HG02840 (cell line): ENCODE data around the gene CERKL.
A peak's percentile ranks its signal among the peaks of the same experiment; 100 is the strongest.

Experiments used
- ATAC-seq: cut with Tn5 transposase; IDR thresholded peaks from one replicate; pipeline ENCODE4 v1.9.1; 2021; ENCODE audit warnings: mild to moderate bottlenecking, moderate library complexity, moderate number of reproducible peaks; ENCODE audit not compliant: unreplicated experiment, low FRiP score

The CERKL gene

DNA sequence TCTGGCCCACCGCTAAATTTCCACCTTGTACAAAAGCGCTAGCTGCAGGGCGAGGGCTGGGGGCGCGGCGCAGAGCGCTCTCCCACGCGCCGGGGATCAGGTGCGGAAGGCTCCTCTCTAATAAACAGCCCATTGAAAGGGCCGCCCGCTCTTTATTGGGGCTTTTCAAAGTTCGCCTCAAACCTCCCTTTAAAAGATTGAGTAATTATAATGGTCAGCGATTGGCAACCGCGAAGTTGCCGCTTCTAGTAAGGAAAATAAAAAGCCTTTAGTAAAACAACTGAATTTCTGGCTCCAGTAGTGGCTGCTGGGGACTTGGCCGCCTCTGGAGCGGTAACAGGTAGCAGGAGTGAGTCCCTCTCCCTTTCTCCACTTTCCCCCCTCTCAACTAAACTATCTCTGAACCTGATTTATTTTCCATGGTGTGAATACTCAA, 22.7 kb upstream of the CERKL start:
- ATAC-seq: no peak

- no peak for ATAC-seq
Measured at GRCh38 chr2:181678861-181679543, 22.1 kb upstream of the CERKL start.

DNA sequence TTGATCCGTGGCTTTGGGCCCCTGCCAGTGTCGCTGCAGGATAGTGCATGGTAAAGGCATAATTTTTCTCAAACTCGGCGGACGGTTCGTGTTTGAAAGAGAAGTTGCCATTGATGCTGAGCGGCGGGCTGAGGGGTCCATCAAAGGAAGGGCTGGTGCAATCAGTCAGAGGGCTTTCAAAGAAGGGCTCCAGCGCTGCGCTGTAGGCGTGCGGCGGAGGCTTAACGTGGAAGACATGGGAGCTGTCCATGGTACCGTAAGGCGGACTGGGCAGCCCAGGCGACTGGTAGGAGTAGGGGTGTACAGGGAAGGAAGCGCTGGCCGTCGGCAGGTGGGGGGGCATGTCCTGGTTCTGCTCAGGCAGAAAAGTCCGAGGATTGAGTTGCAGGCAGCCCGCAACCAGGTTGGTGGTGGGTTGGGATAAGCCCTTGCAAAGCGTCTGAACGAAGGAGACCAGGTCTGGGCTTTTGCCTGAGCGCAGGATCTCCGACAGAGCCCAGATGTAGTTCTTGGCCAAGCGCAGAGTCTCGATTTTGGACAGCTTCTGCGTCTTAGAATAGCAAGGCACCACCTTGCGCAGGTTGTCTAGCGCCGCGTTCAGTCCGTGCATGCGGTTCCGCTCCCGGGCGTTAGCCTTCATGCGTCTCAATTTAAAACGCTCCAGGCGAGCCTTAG, 21.1 kb upstream of the CERKL start:
- ATAC-seq: no peak

DNA sequence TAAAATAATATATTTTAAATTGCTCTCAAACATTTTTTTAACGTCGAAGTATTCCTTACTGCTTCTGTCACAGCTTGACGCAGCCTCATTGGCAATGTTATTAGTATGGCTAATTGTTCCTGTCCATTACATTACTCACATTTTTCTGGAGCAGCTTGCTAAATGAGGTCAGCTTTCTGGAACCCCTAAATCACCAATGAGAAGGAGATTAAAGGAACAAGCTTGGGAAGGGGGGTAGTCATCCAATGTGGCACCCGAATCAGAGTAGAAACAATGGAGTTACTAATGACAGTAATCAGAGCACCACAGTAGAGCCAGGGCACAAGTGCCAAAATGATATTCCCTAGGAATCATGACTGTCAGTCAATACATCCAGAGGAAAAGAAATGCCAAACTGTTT, 18.3 kb upstream of the CERKL start:
- no peak for ATAC-seq

- no peak for ATAC-seq
Measured at GRCh38 chr2:181674461-181674860, 17.6 kb upstream of the CERKL start.

DNA sequence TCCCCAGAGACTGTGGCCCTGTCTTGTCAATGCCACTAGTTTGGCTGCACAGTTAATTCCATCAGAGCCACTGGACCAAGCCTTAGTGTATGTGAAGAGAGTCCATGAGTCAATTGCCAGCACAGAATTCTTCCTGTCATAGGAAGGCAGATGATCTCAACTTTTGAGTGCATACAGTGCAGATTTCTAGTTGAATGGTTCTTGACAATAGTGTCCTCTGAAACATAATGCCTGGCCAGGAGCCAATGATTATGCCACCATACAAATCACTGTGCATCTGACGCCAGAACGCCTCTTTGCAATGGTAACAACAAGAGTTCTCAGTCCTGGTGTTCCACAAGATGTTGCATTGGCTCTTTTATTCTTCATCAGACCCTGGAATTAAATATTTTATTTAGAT, 16.3 kb upstream of the CERKL start:
- no peak for ATAC-seq

GRCh38 chr2:181672255-181673008, 15.5 kb upstream of the CERKL start:
- peak; percentile 87 for ATAC-seq

GRCh38 chr2:181670632-181671031, 13.7 kb upstream of the CERKL start:
- no peak for ATAC-seq

GRCh38 chr2:181667234-181667633, 10.3 kb upstream of the CERKL start:
- ATAC-seq: no peak

GRCh38 chr2:181662287-181662686, 5.4 kb upstream of the CERKL start:
- ATAC-seq: no peak

GRCh38 chr2:181660181-181660580, 3.3 kb upstream of the CERKL start:
- ATAC-seq: no peak

- ATAC-seq: no peak
Measured at GRCh38 chr2:181658444-181658843, 1.5 kb upstream of the CERKL start.

- ATAC-seq: peak; percentile 10
Measured at GRCh38 chr2:181657379-181657778, 474 bp upstream of the CERKL start.

GRCh38 chr2:181655519-181655918, 1.4 kb downstream of the CERKL start:
- no peak for ATAC-seq

GRCh38 chr2:181649436-181649979, 7.4 kb downstream of the CERKL start:
- ATAC-seq: no peak

DNA sequence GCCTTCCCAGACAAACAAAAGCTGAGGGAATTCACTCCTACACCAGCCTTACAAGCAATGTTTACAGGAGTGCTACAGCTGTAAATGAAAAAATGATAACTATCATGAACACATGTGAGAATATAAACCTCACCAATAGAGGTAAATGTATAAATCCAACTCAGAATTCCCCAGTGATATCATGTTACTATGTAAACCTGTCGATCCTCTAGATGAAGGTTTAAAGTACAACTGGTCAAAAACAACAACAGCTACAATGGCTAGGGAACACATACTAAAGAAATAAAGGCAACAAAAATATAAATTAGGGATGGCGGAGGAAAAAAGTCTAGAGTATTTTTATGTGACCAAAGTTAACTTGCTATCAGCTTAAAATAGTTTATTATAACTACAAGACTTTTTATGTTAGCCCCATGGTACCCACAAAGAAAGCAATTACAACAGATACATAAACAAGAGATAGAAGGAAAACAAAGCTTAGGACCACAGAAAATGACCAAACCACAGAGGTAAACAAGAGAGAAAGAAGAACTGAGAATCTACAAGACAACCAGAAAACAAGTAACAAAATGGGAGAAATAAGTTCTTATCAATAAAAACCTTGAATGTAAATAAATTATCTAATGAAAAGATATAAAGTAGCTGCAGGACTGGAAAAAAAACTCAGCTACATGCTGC, 8.3 kb downstream of the CERKL start:
- peak; percentile 55 for ATAC-seq

- no peak for ATAC-seq
Measured at GRCh38 chr2:181646415-181646987, 10.4 kb downstream of the CERKL start.

- no peak for ATAC-seq
Measured at GRCh38 chr2:181643151-181643550, 13.8 kb downstream of the CERKL start.

DNA sequence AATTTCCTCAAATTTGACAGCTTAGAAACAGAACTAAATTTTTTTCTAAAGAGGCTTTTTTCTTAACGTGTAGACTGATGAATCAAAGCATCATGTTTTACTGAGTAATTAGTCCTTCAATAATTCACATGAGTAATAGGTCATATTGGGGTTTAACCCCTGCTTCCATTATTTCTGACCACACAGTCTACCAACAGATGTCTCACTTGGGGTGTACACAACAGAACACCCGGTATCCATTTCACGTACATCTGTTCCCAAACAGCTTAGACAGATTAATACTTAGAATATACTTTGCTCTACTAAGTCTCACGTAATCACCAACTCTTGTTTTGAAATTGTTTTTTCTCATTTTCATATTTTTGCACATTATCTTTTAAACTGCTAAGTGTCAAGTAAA, 14.8 kb downstream of the CERKL start:
- ATAC-seq: no peak

GRCh38 chr2:181639686-181640085, 17.2 kb downstream of the CERKL start:
- no peak for ATAC-seq
